Fibroblast of pulmonary artery (primary cell): ENCODE measurements around the gene DYNLRB1.

ENCODE experiments used
- DNase-seq: peaks from one replicate; pipeline ENCODE4 v3.0.0-alpha.2; 2010; ENCODE audit warnings: low read depth
- H3K4me3 ChIP-seq: replicated peaks from 2 replicates; pipeline ENCODE4 v1.5.1; 2011; ENCODE audit warnings: low read depth, mild to moderate bottlenecking, control low read depth, low read length, moderate library complexity
- CTCF ChIP-seq: IDR thresholded peaks from 2 replicates; pipeline ENCODE4 v1.5.1; 2011; ENCODE audit warnings: mild to moderate bottlenecking, control low read depth, low read length, inconsistent platforms; ENCODE audit errors: missing control alignments

Gene DYNLRB1

DNA sequence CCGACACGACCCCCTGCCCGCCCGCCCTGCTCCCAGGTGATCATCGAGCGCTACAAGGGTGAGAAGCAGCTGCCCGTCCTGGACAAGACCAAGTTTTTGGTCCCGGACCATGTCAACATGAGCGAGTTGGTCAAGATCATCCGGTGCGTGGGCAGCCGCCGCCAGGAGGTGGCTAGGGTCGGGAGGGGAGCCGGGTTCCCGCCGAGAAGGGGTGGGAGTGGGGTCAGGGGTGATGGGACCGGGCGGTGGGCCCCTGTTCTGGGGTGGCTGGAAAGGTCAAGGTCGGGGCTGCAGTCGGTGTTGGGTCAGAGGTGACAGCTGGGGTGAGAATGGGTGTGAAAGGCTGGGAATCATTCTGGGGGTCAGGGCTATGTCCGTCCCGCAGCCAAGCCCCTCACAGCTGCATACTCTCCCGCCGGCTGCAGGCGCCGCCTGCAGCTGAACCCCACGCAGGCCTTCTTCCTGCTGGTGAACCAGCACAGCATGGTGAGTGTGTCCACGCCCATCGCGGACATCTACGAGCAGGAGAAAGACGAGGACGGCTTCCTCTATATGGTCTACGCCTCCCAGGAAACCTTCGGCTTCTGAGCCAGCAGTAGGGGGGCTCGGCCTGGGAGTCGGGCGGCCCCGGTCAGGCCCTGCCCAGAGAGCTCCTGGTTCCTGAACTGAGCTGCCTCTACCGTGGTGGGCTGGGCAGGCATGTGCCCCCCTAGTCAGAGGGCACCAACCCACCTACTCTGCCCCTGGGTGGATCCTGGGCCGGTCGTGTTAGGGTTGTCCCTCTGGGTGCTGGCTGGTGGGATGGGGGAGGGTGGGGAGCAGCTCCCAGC is 43.3 kb downstream of the DYNLRB1 start:
- TF ChIP-seq CTCF = no peak
- DNase-seq = no peak
- peak overlapping the region; percentile 78 for H3K4me3 ChIP-seq

DNA sequence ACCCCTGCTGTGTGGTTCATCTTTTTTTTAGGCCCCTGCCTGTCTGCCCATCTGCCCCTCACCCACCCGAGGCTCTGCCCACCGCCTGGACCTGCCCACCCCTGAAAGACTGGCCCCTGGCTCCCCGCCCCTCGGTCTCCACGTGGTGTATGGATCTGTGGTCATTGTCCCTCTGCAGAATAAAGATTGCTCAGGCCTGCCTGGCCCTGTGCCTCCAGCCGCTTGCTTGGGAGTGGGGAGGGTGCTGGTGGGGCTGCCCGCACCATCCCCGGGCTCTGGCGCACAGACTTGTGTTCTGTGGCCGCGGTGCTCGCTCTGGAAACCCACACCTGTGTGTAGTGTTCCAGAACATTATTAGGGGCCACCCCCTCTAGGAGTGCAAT is 43.9 kb downstream of the DYNLRB1 start:
- H3K4me3 ChIP-seq = no peak overlapping the region
- no peak for DNase-seq
- TF ChIP-seq CTCF = no peak

DNA sequence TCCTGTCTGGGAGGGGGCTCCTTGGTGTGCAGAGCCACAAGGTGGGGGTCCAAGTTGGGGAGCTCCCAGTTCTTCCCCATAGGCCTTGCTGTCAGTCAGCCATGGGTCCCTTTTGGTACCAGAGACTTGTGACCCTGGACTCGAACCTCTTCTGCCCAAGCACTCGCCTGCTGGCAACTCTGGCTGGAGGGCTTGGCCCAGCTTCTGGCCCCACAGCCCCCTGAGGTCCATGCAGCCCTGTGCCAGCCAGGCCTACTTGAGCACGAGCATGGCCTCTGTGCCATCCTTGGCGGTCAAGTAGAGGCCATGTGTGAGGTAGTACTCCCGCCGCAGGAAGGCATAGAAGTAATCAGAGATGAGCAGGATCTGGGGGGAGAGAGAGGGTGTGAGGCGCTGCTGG is 44.4 kb downstream of the DYNLRB1 start:
- H3K4me3 ChIP-seq = no peak overlapping the region
- no peak for TF ChIP-seq CTCF
- DNase-seq = no peak

GRCh38 chr20:34561661-34562060 is 45.4 kb downstream of the DYNLRB1 start:
- DNase-seq = no peak
- TF ChIP-seq CTCF = no peak
- no peak overlapping the region for H3K4me3 ChIP-seq

DNA sequence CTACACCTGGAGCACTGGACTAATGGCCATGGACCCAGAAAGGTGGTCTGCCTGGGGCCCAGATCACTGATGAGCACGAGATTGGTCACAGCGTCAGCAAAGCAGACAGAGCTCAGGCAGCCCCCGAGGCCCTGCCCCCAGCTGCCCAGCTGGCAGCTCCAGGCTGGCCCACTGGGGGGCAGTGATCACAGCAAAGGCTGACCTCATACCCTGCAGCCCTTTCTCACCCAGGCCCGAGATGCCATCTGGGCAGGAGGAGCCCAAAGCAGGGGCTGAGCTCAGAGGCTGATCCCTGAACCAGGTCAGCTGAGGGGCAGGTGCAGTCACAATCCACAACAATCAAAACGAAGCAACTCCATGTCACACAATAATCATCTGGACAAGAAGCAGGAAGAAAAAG is 46.4 kb downstream of the DYNLRB1 start:
- peak; percentile 35 for DNase-seq
- TF ChIP-seq CTCF = peak; percentile 44
- no peak overlapping the region for H3K4me3 ChIP-seq

DNA sequence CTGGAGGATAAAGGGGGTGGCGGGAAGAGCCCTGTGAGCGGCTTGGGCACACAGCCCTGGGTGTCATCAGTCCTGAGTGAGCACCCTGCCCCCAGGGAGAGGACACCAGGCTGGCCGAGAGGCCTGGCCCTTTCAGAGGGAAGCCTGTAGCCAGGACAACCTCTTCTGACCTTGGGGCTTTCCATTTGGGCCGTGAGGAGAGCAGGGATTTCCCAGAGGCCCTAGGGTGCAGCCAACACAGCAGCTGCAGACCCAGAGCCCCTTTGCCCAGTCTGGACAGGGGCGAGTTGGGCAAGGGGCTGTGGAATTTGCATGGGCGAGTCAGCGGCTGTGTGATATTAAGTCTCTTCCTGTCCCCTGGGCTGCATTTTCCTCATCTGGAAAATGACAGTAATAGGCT is 48.6 kb downstream of the DYNLRB1 start:
- TF ChIP-seq CTCF = no peak
- no peak for DNase-seq
- H3K4me3 ChIP-seq = no peak overlapping the region
